Body of pancreas (tissue), 4 donors: ENCODE measurements around the gene IFNA13. TPM values are rescaled to one million over a fixed set of nuclear protein-coding genes. Genes with fewer than 3 reads are reported as not detected.
A peak's percentile ranks its signal among the peaks of the same experiment; 100 is the strongest.

Experiments used
- ATAC-seq: fragments of 150-250 bp; one replicate; pipeline ENCODE4 v1.9.1; 2016
- DNase-seq, 4 donors: peaks; one replicate each; pipeline ENCODE4 v3.0.0-alpha.2; 2019
- H3K27ac ChIP-seq, 4 donors: fragments of 200-600 bp; sonication (generic); 1 replicate in 3 of 4; 2 replicates in 1 of 4; pipeline versions ENCODE4 v1.5.1 to v1.6.1; 2016 to 2019; ENCODE audit warnings: mild to moderate bottlenecking in 1 of 4, mixed read lengths in 1 of 4, moderate library complexity in 1 of 4
- H3K27me3 ChIP-seq, 2 donors: fragments of 200-600 bp; sonication (generic); one replicate each; pipeline ENCODE4 v1.6.0; 2016; ENCODE audit warnings: mild to moderate bottlenecking in 1 of 2
- H3K36me3 ChIP-seq, 2 donors: fragments of 200-600 bp; sonication (generic); replicated peaks in 1 of 2; 2 replicates each; pipeline ENCODE4 v1.5.1; 2016; ENCODE audit warnings: low read depth in 2 of 2; ENCODE audit not compliant: insufficient read depth in 1 of 2
- H3K4me1 ChIP-seq: fragments of 200-600 bp; sonication (generic); one replicate; pipeline ENCODE4 v1.6.0; 2016
- H3K4me3 ChIP-seq, 2 donors: fragments of 200-600 bp; sonication (generic); 1 replicate in 1 of 2; 2 replicates in 1 of 2; pipeline ENCODE4 v1.5.1; 2016 to 2019
- H3K9me3 ChIP-seq, 3 donors: fragments of 200-600 bp; sonication (generic); 1 replicate in 2 of 3; 2 replicates in 1 of 3; pipeline ENCODE4 v1.5.1; 2016
- POLR2A ChIP-seq, 3 donors: fragments of 450-650 bp; IDR thresholded peaks; one replicate each; pipeline ENCODE4 v1.6.1; 2016; ENCODE audit warnings: antibody characterized with exemption in 3 of 3, mild to moderate bottlenecking in 2 of 3
- WGBS, 2 donors: methylation state at CpG; one replicate each; pipeline ENCODE4 v1.1.5; 2017; 5-methylcytosine and 5-hydroxymethylcytosine counted together
- intact Hi-C: fragments of 100-400 bp; cut with DNase I; formaldehyde crosslinking; loops from one replicate; pipeline ENCODE4 v1.15.1; 2023
- total RNA-seq, 2 donors: library from RNA; depleted of rRNA; stranded (reverse); fragments of >200 nt; gene quantifications; one replicate each; pipeline ENCODE4 v1.1.0, GENCODE V29; 2016
- TF ChIP-seq, protein P1 (sequence below), 7 experiments: fragments of 450-650 bp in 4 of 7; fragments of 200-600 bp in 3 of 7; sonication (generic) in 3 of 7; IDR thresholded peaks; one replicate each; pipeline ENCODE4 v1.5.1; 2016 to 2019; ENCODE audit warnings: antibody characterized with exemption in 7 of 7

The IFNA13 gene
- total RNA-seq, 2 donors from 2014 or later: not detected

GRCh38 chr9:21317956-21318923 is 49.6 kb downstream of the IFNA13 start:
- Histone ChIP-seq H3K4me1 (no peaks in the 10 kb centered on the region), H3K36me3 (peaks cover 0 to 5% of the 10 kb centered on the region in 2 donors), H3K4me3 (no peak overlapping the region), H3K27me3 (no peaks in the 10 kb centered on the region), H3K9me3 (no peaks in the 10 kb centered on the region), H3K27ac (no peak overlapping the region)
- intact Hi-C loops: no loop called here
- TF ChIP-seq, protein P1, sequence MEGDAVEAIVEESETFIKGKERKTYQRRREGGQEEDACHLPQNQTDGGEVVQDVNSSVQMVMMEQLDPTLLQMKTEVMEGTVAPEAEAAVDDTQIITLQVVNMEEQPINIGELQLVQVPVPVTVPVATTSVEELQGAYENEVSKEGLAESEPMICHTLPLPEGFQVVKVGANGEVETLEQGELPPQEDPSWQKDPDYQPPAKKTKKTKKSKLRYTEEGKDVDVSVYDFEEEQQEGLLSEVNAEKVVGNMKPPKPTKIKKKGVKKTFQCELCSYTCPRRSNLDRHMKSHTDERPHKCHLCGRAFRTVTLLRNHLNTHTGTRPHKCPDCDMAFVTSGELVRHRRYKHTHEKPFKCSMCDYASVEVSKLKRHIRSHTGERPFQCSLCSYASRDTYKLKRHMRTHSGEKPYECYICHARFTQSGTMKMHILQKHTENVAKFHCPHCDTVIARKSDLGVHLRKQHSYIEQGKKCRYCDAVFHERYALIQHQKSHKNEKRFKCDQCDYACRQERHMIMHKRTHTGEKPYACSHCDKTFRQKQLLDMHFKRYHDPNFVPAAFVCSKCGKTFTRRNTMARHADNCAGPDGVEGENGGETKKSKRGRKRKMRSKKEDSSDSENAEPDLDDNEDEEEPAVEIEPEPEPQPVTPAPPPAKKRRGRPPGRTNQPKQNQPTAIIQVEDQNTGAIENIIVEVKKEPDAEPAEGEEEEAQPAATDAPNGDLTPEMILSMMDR (IDR thresholded peaks at IDR 0.05): peak; percentile 29 to 71 (median 64)
- TF ChIP-seq POLR2A (IDR thresholded peaks at IDR 0.05): no peak
- DNase-seq (peak; percentile 33 to 57 (median 44)), ATAC-seq (peak; percentile 71)
- 17 to 20% methylated on average over 7 of the region's 7 CpGs for WGBS, 2 donors

Other genes with a start within 250 kb of the IFNA13 start
- not detected for gene IFNW1, start 226.2 kb downstream of the IFNA13 start, total RNA-seq
- gene IFNA21, start 201.4 kb downstream of the IFNA13 start, total RNA-seq: not detected
- not detected for gene IFNA4, start 180.5 kb downstream of the IFNA13 start, total RNA-seq
- not detected for gene IFNA7, start 165.9 kb downstream of the IFNA13 start, total RNA-seq
- gene IFNA10, start 160.9 kb downstream of the IFNA13 start, total RNA-seq: not detected
- not detected for gene IFNA16, start 150.7 kb downstream of the IFNA13 start, total RNA-seq
- gene IFNA17, start 139.8 kb downstream of the IFNA13 start, total RNA-seq: not detected
- gene IFNA14, start 128.1 kb downstream of the IFNA13 start, total RNA-seq: not detected
- not detected for gene IFNA5, start 62.7 kb downstream of the IFNA13 start, total RNA-seq
- 10 to 100 TPM; 10.2 to 15.3 TPM for gene KLHL9, start 32.7 kb downstream of the IFNA13 start, total RNA-seq
- not detected for gene IFNA6, start 17.2 kb downstream of the IFNA13 start, total RNA-seq
- not detected for gene IFNA2, start 17.3 kb upstream of the IFNA13 start, total RNA-seq
- not detected for gene IFNA8, start 41.1 kb upstream of the IFNA13 start, total RNA-seq
- gene IFNA1, start 72.4 kb upstream of the IFNA13 start, total RNA-seq: not detected
- gene IFNE, start 114.3 kb upstream of the IFNA13 start, total RNA-seq: under 1 TPM in 1 of 2 donors, not detected in 1; 0.26 TPM